ENCODE measurements around the gene MATCAP1.

DNA sequence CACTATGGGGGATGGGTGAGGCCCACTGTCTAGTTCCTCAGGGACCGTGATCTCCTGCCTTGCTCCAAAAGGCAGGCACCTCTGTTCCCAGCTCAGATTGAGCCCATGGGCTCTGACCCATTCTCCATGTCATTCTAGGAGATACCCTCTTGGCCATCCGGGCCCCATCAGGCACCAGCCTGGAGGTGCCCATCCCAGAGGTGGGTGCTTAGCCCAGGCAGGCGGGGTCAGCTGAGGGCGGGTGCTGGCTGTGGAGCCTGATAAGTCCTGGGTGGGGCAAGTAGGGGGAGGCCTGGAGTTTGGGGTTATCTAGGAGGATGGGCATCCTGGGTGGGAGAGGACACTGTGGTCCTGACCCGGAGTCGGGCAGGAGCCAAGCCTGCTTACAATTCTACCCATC lies 10.5 kb upstream of the MATCAP1 start:
- TF ChIP-seq, protein P1, sequence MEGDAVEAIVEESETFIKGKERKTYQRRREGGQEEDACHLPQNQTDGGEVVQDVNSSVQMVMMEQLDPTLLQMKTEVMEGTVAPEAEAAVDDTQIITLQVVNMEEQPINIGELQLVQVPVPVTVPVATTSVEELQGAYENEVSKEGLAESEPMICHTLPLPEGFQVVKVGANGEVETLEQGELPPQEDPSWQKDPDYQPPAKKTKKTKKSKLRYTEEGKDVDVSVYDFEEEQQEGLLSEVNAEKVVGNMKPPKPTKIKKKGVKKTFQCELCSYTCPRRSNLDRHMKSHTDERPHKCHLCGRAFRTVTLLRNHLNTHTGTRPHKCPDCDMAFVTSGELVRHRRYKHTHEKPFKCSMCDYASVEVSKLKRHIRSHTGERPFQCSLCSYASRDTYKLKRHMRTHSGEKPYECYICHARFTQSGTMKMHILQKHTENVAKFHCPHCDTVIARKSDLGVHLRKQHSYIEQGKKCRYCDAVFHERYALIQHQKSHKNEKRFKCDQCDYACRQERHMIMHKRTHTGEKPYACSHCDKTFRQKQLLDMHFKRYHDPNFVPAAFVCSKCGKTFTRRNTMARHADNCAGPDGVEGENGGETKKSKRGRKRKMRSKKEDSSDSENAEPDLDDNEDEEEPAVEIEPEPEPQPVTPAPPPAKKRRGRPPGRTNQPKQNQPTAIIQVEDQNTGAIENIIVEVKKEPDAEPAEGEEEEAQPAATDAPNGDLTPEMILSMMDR (IDR thresholded peaks at IDR 0.05), result no peak
- no peak for TF ChIP-seq POLR2A (IDR thresholded peaks at IDR 0.05)
